Measurements from ENCODE around the gene COL27A1. TPM values are rescaled to one million over a fixed set of nuclear protein-coding genes. Genes with fewer than 3 reads are reported as not detected.

The COL27A1 gene
- polyA plus RNA-seq, 2 of the 4 experiments (the other 2 are of a cell fraction) = 6.9 to 20.6 TPM

DNA sequence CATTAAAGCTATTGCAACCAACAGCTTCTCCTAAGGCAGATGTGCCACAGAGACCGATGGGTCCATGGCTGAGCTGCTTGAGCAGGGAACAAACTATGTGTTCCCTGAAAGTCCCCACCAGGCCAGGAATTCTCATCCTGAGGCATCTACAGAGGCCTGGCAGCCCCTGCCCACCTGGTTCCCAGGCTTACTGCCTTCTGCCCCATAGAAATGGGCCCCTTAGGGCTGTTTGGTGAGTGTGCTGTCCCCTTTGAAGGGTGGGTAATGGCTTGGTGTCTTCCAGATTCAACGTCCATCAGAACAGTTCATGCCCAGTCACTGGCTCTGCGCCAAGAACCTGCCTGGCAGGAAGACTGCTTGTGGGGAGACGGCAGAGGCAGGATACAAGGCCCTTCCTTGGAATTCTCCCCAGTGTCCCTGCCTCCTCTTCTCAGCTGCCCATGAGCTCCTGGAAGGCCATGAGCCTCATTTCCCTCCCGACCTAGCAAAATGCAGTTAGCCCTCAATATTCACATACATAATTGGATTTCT, 3.8 kb upstream of the COL27A1 start:
- FAIRE-seq (no peak), DNase-seq (ENCODE audit: low read depth in 1 of 2, low spot score in 1 of 2) (no peak), ATAC-seq (no peak)
- WGBS (ENCODE audit: missing lambda C conversion rate) = 72% methylated on average over 5 of the region's 5 CpGs
- H3K4me1 ChIP-seq = peaks cover 8% of the 10 kb centered on the region; the same call in 1 of the 3 replicates
- H3K9me3 ChIP-seq = no peaks in the 10 kb centered on the region
- no peak for TF ChIP-seq HEYL (CRISPR knock-in tag; IDR thresholded peaks at IDR 0.05)
- no peak for TF ChIP-seq NR3C1 (IDR thresholded peaks at IDR 0.05)
- no peak for TF ChIP-seq CEBPB (IDR thresholded peaks at IDR 0.05)
- TF ChIP-seq FOXS1 (CRISPR knock-in tag; IDR thresholded peaks at IDR 0.05) = no peak
- TF ChIP-seq, protein P1, sequence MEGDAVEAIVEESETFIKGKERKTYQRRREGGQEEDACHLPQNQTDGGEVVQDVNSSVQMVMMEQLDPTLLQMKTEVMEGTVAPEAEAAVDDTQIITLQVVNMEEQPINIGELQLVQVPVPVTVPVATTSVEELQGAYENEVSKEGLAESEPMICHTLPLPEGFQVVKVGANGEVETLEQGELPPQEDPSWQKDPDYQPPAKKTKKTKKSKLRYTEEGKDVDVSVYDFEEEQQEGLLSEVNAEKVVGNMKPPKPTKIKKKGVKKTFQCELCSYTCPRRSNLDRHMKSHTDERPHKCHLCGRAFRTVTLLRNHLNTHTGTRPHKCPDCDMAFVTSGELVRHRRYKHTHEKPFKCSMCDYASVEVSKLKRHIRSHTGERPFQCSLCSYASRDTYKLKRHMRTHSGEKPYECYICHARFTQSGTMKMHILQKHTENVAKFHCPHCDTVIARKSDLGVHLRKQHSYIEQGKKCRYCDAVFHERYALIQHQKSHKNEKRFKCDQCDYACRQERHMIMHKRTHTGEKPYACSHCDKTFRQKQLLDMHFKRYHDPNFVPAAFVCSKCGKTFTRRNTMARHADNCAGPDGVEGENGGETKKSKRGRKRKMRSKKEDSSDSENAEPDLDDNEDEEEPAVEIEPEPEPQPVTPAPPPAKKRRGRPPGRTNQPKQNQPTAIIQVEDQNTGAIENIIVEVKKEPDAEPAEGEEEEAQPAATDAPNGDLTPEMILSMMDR (IDR thresholded peaks at IDR 0.05) = no peak
- no peak for TF ChIP-seq HOXA7 (CRISPR knock-in tag; IDR thresholded peaks at IDR 0.05)
- H3K4me3 ChIP-seq = no peak overlapping the region
- H3K27ac ChIP-seq = no peak overlapping the region
- ChIA-PET POLR2A (no interaction called here), CTCF (interaction anchor here (1.1 to 14.2 kb wide), 8 partner anchors 10 to 141 kb away, joined by 3 to 181 read pairs (median 6); no protein-coding TSS in a partner anchor)
- H3K4me2 ChIP-seq = no peak overlapping the region

- H3K4me3 ChIP-seq = peak overlapping the region; percentile 92
- WGBS (ENCODE audit: missing lambda C conversion rate) = 3% methylated on average over 38 of the region's 80 CpGs
- POLR2A ChIA-PET = interaction anchor here (1.0 kb wide), 1 partner anchor 44 kb away, joined by 3 read pairs; no protein-coding TSS in a partner anchor
- FAIRE-seq (no peak), ATAC-seq (peak; percentile 58 to 64), DNase-seq (ENCODE audit: low read depth in 1 of 2, low spot score in 1 of 2) (peak; percentile 52 to 71)
- no peaks in the 10 kb centered on the region for H3K9me3 ChIP-seq
- CTCF ChIA-PET = interaction anchor here (0.7 to 14.2 kb wide), 31 partner anchors 9 to 145 kb away, joined by 3 to 181 read pairs (median 10); no protein-coding TSS in a partner anchor
- H3K4me1 ChIP-seq = peaks cover 19% of the 10 kb centered on the region
- peak overlapping the region; percentile 100 for H3K4me2 ChIP-seq
- H3K27ac ChIP-seq = peak overlapping the region; percentile 63 to 96
- TF ChIP-seq KDM1A (IDR thresholded peaks at IDR 0.05; ENCODE audit: low read depth) (no peak), RNF2 (IDR thresholded peaks at IDR 0.05; ENCODE audit: borderline replicate concordance, low read depth) (no peak), NR3C1 (IDR thresholded peaks at IDR 0.05) (no peak), TP53 (CRISPR knock-in tag; IDR thresholded peaks at IDR 0.05) (no peak), NFE2L2 (conservative IDR thresholded peaks at IDR 0.05; ENCODE audit: low read length) (no peak), RCOR1 (IDR thresholded peaks at IDR 0.05; ENCODE audit: low read depth, low read length) (no peak), ELK1 (IDR thresholded peaks at IDR 0.05; ENCODE audit: low read depth, low read length) (no peak), CBX2 (IDR thresholded peaks at IDR 0.05; ENCODE audit: borderline replicate concordance, low read depth) (no peak), MAZ (IDR thresholded peaks at IDR 0.05; ENCODE audit: borderline replicate concordance, low read depth, low read length) (no peak), MAFK (IDR thresholded peaks at IDR 0.05; ENCODE audit: partially characterized antibody) (no peak), KDM5A (IDR thresholded peaks at IDR 0.05) (no peak), ESRRA (IDR thresholded peaks at IDR 0.05; ENCODE audit: borderline replicate concordance, low read length) (no peak), GATA3 (IDR thresholded peaks at IDR 0.05; ENCODE audit: borderline replicate concordance) (no peak), ZFP36 (IDR thresholded peaks at IDR 0.05; ENCODE audit: borderline replicate concordance, partially characterized antibody) (no peak), EHMT2 (IDR thresholded peaks at IDR 0.05; ENCODE audit: low read depth) (no peak), EHF (CRISPR knock-in tag; IDR thresholded peaks at IDR 0.05) (no peak), NPAS2 (CRISPR knock-in tag; IDR thresholded peaks at IDR 0.05; ENCODE audit: borderline replicate concordance) (no peak), HDAC2 (IDR thresholded peaks at IDR 0.05) (no peak), POLR2AphosphoS2 (conservative IDR thresholded peaks at IDR 0.05; ENCODE audit: low read length) (no peak), BHLHE40 (IDR thresholded peaks at IDR 0.05; ENCODE audit: low read depth, low read length) (no peak), POLR2A (IDR thresholded peaks at IDR 0.05; ENCODE audit: low read length) (no peak)
- TF ChIP-seq, protein P2, sequence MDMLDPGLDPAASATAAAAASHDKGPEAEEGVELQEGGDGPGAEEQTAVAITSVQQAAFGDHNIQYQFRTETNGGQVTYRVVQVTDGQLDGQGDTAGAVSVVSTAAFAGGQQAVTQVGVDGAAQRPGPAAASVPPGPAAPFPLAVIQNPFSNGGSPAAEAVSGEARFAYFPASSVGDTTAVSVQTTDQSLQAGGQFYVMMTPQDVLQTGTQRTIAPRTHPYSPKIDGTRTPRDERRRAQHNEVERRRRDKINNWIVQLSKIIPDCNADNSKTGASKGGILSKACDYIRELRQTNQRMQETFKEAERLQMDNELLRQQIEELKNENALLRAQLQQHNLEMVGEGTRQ (IDR thresholded peaks at IDR 0.05) = no peak
- TF ChIP-seq, protein P3, sequence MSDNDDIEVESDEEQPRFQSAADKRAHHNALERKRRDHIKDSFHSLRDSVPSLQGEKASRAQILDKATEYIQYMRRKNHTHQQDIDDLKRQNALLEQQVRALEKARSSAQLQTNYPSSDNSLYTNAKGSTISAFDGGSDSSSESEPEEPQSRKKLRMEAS (IDR thresholded peaks at IDR 0.05) = 0 out of 2 replicates have a peak, but pooled peaks have one; percentile 55
- TF ChIP-seq, protein P1 (IDR thresholded peaks at IDR 0.05) = peak; percentile 46
- TF ChIP-seq, protein P4, sequence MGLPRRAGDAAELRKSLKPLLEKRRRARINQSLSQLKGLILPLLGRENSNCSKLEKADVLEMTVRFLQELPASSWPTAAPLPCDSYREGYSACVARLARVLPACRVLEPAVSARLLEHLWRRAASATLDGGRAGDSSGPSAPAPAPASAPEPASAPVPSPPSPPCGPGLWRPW (IDR thresholded peaks at IDR 0.05) = no peak
- TF ChIP-seq, protein P5, sequence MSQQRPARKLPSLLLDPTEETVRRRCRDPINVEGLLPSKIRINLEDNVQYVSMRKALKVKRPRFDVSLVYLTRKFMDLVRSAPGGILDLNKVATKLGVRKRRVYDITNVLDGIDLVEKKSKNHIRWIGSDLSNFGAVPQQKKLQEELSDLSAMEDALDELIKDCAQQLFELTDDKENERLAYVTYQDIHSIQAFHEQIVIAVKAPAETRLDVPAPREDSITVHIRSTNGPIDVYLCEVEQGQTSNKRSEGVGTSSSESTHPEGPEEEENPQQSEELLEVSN (IDR thresholded peaks at IDR 0.05; ENCODE audit: borderline replicate concordance, low read depth) = peak; percentile 54; the same call in 1 of the 2 replicates
These were observed 1.4 kb upstream of the COL27A1 start for GRCh38 chr9:114153761-114154599.

Data from A549 (cell line).